Retina (tissue), 1 donor: Measurements from ENCODE around the gene OR51I2.
A peak's percentile ranks its signal among the peaks of the same experiment; 100 is the strongest.

Experiments
- DNase-seq: peaks from one replicate; pipeline ENCODE4 v3.0.0-alpha.2; 2016

The OR51I2 gene, protein sequence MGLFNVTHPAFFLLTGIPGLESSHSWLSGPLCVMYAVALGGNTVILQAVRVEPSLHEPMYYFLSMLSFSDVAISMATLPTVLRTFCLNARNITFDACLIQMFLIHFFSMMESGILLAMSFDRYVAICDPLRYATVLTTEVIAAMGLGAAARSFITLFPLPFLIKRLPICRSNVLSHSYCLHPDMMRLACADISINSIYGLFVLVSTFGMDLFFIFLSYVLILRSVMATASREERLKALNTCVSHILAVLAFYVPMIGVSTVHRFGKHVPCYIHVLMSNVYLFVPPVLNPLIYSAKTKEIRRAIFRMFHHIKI

GRCh38 chr11:5449023-5449422, at the start of gene OR51I2:
OR51I2 (plus strand) TSS chr11:5449323; CDS start chr11:5453489, 4,166 bp downstream.
- peak; percentile 1 for DNase-seq

- DNase-seq = no peak
Observed at GRCh38 chr11:5405173-5405572, 44.0 kb upstream of the OR51I2 start.

DNA sequence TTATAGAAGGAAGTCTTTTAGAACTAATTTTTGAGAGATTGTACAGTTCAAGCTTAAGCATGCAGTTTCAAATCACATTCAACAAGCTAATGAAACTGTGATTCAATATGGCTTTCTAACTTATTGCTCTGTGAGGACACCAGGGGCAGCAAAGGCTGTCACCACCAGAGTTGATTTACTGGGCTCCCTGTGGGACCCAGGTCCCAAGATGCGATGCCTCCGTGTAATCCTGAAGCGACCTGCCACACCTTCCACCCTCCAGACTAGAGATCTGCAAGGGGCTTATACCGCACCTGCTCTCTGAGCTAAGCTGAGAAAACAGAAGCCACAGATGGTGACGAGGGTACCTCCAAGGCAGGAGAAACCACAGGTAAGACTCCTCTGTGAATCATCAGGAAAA, 28.1 kb upstream of the OR51I2 start:
- DNase-seq = no peak

- no peak for DNase-seq
Observed at GRCh38 chr11:5421811-5422210, 27.3 kb upstream of the OR51I2 start, which contains the start of gene OR51Q1. OR51Q1 (plus strand) TSS chr11:5422111; CDS start chr11:5422201, 90 bp downstream.

DNA sequence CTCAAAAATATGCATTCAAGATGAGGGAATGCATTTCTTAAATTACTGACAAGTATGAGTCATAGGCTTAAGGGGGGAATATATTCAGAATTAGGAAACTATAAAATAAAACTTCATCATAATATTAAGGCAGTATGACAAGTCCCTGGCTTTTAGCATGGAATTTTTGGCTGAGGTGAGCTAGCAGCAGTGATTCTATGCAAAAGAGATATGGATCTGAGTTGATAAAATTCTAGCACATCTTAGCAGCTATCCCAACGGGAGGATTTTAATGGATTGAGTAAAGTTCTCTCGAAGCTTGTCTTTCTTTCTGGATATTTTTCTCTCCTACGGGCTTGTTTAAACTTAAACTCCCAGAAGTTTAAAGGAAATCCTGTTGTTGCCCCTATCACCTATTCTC, 26.0 kb upstream of the OR51I2 start:
- DNase-seq = no peak

GRCh38 chr11:5441414-5441813, 7.7 kb upstream of the OR51I2 start, which contains the start of gene OR51I1:
OR51I1 (minus strand) TSS chr11:5441514; CDS start chr11:5441514, 0 bp downstream.
- DNase-seq = no peak

- no peak for DNase-seq
Observed at GRCh38 chr11:5443835-5444393, 5.2 kb upstream of the OR51I2 start.

GRCh38 chr11:5449432-5449831, 309 bp downstream of the OR51I2 start:
- no peak for DNase-seq

- no peak for DNase-seq
Observed at GRCh38 chr11:5460983-5461621, 12.0 kb downstream of the OR51I2 start.

GRCh38 chr11:5467527-5467926, 18.4 kb downstream of the OR51I2 start:
- DNase-seq = no peak

DNA sequence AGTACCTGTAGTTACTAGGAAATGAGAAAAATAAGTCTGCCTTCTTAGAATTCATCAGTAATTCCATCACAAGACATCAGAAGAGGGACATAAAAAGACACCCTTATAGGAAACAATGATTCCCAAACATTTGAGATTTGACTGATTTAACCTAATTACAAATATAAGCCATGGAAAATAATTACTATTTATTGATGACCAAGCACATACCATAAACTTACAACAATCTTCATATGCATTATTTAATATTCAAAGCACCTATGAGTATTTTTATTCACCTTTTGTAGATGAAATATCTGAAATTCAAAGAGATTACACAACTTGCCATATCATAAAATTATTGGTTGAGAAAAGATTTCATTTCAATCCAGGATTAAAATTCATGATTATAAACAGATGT, 24.8 kb downstream of the OR51I2 start:
- no peak for DNase-seq

DNA sequence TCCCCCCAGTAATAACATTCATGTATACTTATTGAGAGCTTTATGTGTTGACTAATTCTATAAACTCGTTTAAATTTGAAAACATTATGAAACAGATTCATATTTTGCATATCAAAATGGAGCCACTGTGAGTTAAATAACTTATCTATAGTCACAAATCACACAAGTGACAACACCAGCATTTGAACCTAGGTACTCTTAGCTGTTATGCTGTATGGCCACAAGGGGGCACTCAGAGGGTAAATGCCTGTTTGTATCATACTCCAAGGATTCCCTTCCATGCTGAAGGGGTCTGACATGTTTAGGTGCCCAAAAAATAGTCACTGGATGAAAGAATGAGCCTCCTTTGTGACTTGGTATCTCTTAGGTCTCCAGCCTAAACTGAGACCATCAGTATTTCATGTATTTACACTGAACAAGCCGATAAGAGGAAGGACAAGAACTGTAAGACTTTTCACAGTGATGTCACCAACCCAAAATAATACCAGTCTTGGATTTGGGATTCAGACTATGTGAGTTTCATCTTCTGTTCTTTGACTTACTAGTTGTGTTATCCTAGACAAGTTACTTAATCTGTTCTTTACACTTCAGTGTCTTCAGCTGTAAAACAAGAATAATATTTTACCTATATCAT, 27.2 kb downstream of the OR51I2 start:
- DNase-seq = peak; percentile 3

GRCh38 chr11:5486003-5486402, 36.9 kb downstream of the OR51I2 start:
- DNase-seq = no peak

DNA sequence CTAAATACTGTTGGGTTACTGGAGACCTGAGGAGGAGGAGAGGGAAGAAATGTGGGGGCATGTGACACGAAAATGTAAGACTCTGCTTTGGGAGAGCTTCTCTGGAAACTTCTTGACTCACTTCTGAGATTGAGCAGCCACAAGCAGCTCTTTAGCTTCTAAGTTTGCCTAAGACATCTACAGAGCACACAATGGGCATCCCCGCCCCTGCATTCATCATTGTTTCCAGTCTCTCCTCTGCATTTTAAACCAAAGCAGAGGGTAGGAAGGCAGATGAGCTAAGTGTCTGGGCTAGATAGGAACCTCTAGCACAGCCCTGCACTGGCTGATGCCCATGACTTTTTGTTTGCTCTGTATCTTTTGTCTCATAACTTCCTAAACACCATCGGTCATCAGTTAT, 37.3 kb downstream of the OR51I2 start:
- DNase-seq = no peak

GRCh38 chr11:5488385-5488784, 39.3 kb downstream of the OR51I2 start, which contains the start of gene OR52D1:
OR52D1 (plus strand) TSS chr11:5488685; CDS start chr11:5488707, 22 bp downstream.
- DNase-seq = no peak

DNA sequence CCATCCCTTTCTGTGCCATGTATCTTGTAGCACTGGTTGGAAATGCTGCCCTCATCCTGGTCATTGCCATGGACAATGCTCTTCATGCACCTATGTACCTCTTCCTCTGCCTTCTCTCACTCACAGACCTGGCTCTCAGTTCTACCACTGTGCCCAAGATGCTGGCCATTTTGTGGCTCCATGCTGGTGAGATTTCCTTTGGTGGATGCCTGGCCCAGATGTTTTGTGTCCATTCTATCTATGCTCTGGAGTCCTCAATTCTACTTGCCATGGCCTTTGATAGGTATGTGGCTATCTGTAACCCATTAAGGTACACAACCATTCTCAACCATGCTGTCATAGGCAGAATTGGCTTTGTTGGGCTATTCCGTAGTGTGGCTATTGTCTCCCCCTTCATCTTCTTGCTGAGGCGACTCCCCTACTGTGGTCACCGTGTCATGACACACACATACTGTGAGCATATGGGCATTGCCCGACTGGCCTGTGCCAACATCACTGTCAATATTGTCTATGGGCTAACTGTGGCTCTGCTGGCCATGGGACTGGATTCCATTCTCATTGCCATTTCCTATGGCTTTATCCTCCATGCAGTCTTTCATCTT, 39.8 kb downstream of the OR51I2 start:
- no peak for DNase-seq

- no peak for DNase-seq
Observed at GRCh38 chr11:5489576-5490357, 40.6 kb downstream of the OR51I2 start.

DNA sequence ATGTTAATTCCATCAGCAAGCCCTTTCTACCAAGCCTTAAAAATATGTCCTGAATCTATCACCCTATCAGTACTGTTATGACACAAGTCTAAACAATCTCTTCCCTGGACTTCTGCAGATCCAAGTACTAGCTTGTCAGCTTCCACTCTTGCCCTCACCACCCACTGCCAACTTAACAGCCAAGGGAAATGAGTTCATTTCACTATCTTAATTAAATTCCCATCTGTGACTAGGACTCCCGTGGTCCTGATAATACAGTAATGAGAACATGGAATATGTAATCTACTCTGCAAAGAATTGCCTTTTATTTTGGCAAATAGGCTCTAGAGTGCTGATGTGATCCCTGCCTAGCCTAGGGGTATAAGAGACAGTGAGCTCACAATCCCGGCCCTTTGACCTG, 50.5 kb downstream of the OR51I2 start:
- DNase-seq = no peak

GRCh38 chr11:5500393-5500801, 51.3 kb downstream of the OR51I2 start:
- no peak for DNase-seq

- no peak for DNase-seq
Observed at GRCh38 chr11:5504403-5504921, 55.3 kb downstream of the OR51I2 start.

DNA sequence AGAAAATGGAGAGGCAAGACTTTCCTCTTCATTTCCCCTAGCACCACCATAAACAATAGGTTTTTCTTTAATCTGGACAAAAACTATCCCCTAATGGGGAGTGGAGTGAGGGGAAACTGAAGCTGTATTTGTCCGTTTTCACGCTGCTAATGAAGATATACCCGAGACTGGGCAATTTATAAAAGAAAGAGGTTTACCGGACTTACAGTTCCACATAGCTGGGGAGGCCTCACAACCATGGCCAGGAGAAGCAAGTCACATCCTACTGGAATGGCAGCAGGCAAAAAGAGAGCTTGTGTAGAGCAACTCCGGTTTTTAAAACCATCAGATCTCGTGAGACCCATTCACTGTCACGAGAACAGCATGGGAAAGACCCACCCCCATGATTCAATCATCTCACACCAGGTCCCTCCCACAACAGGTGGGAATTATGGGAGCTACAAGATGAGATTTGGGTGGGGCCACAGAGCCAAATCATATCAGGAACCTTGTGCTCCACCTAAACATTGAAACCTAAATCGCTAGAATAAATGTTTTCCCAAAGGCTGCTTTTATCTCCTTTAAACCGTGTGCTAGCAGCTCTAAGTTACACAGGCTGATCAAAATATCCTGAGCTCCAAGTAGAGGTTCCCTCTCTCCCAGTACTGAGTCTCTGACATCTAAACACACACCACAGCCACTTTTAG, 56.4 kb downstream of the OR51I2 start:
- DNase-seq = no peak
